ENCODE results near the gene GANAB. TPM values are rescaled to one million over a fixed set of nuclear protein-coding genes. Genes with fewer than 3 reads are reported as not detected.

Gene GANAB
- total and polyA plus RNA-seq, 2 of the 13 experiments (the other 11 are each of a cell fraction or from before 2014, with no cell fraction given), result 99.5 to 234 TPM

GRCh38 chr11:62680825-62681240 is 34.4 kb upstream of the GANAB start (continued):
- TF ChIP-seq HNF4G (IDR thresholded peaks at IDR 0.05; ENCODE audit: borderline replicate concordance, low read depth, low read length) (no peak; the same call in 1 of the 2 replicates), HNF4G (CRISPR knock-in tag; IDR thresholded peaks at IDR 0.05; ENCODE audit: borderline replicate concordance, low read depth) (no peak), GABPA (IDR thresholded peaks at IDR 0.05; ENCODE audit: low read depth, low read length) (no peak), GABPA (CRISPR knock-in tag; IDR thresholded peaks at IDR 0.05; ENCODE audit: low read depth) (0 out of 2 replicates have a peak, but pooled peaks have one; percentile 35), KDM4B (CRISPR knock-in tag; IDR thresholded peaks at IDR 0.05) (no peak), KLF9 (CRISPR knock-in tag; IDR thresholded peaks at IDR 0.05; ENCODE audit: low read depth) (no peak), CEBPG (CRISPR knock-in tag; IDR thresholded peaks at IDR 0.05) (peak; percentile 79)

- Histone ChIP-seq H2AFZ (ENCODE audit: low read length) (peak within 1 kb of the TSS; percentile 91), H3K4me2 (ENCODE audit: low read depth, low read length) (peak within 1 kb of the TSS; percentile 98), H3K36me3 (replicated peaks in 1 of 2; ENCODE audit: control insufficient read depth in 1 of 2, insufficient read depth in 2 of 2, low read length in 2 of 2) (peaks cover 0 to 7% of the 10 kb centered on the region in 2 experiments; a peak in 1 of 5 replicates), H3K9ac (ENCODE audit: insufficient read depth, low read depth, low read length) (peak within 1 kb of the TSS; percentile 94), H3K27me3 (ENCODE audit: control insufficient read depth in 1 of 2, insufficient read depth in 2 of 2, low read length in 2 of 2) (no peaks in the 10 kb centered on the region), H3K27ac (ENCODE audit: extremely low read length, insufficient read depth, low read length) (peak within 1 kb of the TSS; percentile 86), H3K9me3 (ENCODE audit: low read length) (no peaks in the 10 kb centered on the region), H3K4me1 (ENCODE audit: insufficient read depth, low read length) (peaks cover 37% of the 10 kb centered on the region), H3K4me3 (replicated peaks in 1 of 3; ENCODE audit: insufficient read depth in 1 of 3, low read depth in 2 of 3, low read length in 3 of 3) (peak within 1 kb of the TSS; percentile 88 to 98 (median 94)), H4K20me1 (ENCODE audit: insufficient read depth, low read length) (no peaks in the 10 kb centered on the region), H3K79me2 (ENCODE audit: insufficient read depth, low read length) (peaks cover 8% of the 10 kb centered on the region)
- DNase-seq (ENCODE audit: low spot score), result peak; percentile 79
- TSS peak; percentile 81 for BruUV-seq (replicated peaks)
- peak; percentile 72 for FAIRE-seq
- ChIA-PET CTCF (ENCODE audit: low intra/inter-chr PET ratio, low total read pairs) (no interaction called here), POLR2A (interaction anchor here (1.1 to 3.6 kb wide), 7 partner anchors 9 to 177 kb away, joined by 3 to 54 read pairs (median 19); partner anchors contain the start of genes C11orf98, CSKMT, HNRNPUL2 and LBHD1)
- intact Hi-C loops (cut with micrococcal nuclease; ENCODE audit: unreplicated experiment) (no loop called here), in situ Hi-C loops (cut with HindIII; ENCODE audit: extremely low pct_ligation_motif_present, low pct_unique_long_range_greater_than_20kb) (no loop called here)
- ATAC-seq, result peak; percentile 79
- 19% methylated on average over 14 of the region's 55 CpGs for WGBS (ENCODE audit: low lambda C conversion rate)
- no peak for TF ChIP-seq DBP (CRISPR knock-in tag; IDR thresholded peaks at IDR 0.05; ENCODE audit: not compliant biosample characterization)
- TF ChIP-seq FLYWCH1 (CRISPR knock-in tag; IDR thresholded peaks at IDR 0.05), result no peak
- no peak for TF ChIP-seq STAT5B (CRISPR knock-in tag; IDR thresholded peaks at IDR 0.05)
- peak; percentile 86 for TF ChIP-seq SALL1 (CRISPR knock-in tag; IDR thresholded peaks at IDR 0.05)
- peak; percentile 73; the same call in 1 of the 2 replicates for TF ChIP-seq BORCS8-MEF2B (CRISPR knock-in tag; IDR thresholded peaks at IDR 0.05)
- no peak for TF ChIP-seq ZHX1 (CRISPR knock-in tag; IDR thresholded peaks at IDR 0.05; ENCODE audit: low read depth)
- no peak for TF ChIP-seq CHCHD3 (CRISPR knock-in tag; IDR thresholded peaks at IDR 0.05)
- TF ChIP-seq ZBTB7A (CRISPR knock-in tag; IDR thresholded peaks at IDR 0.05), result no peak
- TF ChIP-seq CSRNP2 (CRISPR knock-in tag; conservative IDR thresholded peaks at IDR 0.05; ENCODE audit: low read depth), result no peak
- TF ChIP-seq HDAC1 (CRISPR knock-in tag; IDR thresholded peaks at IDR 0.05), result peak; percentile 90
- no peak for TF ChIP-seq ZFP1 (CRISPR knock-in tag; IDR thresholded peaks at IDR 0.05)
- no peak for TF ChIP-seq RFX3 (CRISPR knock-in tag; IDR thresholded peaks at IDR 0.05)
- TF ChIP-seq SMC3 (IDR thresholded peaks at IDR 0.05; ENCODE audit: low read length), result no peak
Measured at GRCh38 chr11:62678770-62679696, 32.6 kb upstream of the GANAB start, which contains the start of gene UBXN1. TSS of gene UBXN1 (minus strand) at chr11:62679073. CDS start at chr11:62678923, 150 bp downstream.
